GM12878 (cell line): ENCODE measurements around the gene FCF1.

Experiments used
- CHD2 ChIP-seq: IDR thresholded peaks from 2 replicates; pipeline ENCODE4 v1.6.1; 2011; ENCODE audit warnings: low read depth, low read length, improper control_type of control experiment, borderline replicate concordance
- POLR2A ChIP-seq: IDR thresholded peaks from 2 replicates; pipeline ENCODE4 v1.6.1; 2011; ENCODE audit warnings: low read depth, mild to moderate bottlenecking, low read length

DNA sequence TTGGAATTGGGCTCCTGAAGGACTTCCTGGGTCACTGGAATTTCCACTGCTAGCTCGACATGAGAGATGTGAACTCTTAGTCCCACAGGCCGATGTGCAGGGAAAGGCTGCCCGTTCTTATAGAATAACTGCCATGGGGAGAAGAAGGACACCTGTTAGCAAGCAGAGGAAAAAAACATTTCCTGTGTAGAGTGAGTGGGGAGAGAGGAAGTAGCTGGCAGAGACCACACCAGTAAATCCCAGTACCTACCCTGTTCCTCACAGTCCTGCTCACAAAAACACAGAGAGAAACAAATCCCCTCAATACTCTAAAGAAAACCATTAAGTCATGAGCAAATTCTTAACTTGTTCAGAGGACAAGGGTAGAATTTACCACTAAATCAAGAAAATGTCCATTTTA is 29.5 kb upstream of the FCF1 start:
- TF ChIP-seq POLR2A: no peak
- TF ChIP-seq CHD2: no peak
